OCI-LY1 (cell line): ENCODE results near the gene FGF11.
"Not testable (repeated sequence)": the region's sequence is repeated elsewhere in the genome, so short reads cannot be mapped to it uniquely, and the experiment has no call there.

Experiments
- CTCF ChIP-seq: fragments of 200-600 bp; sonication (generic), shearing (Covaris generic); IDR thresholded peaks from 2 replicates; pipeline ENCODE4 v1.5.1; 2017; ENCODE audit warnings: mild to moderate bottlenecking, antibody characterized with exemption, low read length, moderate library complexity, mixed read lengths
- EZH2 ChIP-seq: fragments of 200-600 bp; sonication (generic), shearing (Covaris generic); IDR thresholded peaks from 2 replicates; pipeline ENCODE4 v1.8.0; 2017; ENCODE audit warnings: borderline replicate concordance, mixed run types, mild to moderate bottlenecking, antibody characterized with exemption, low read length, moderate library complexity, mixed read lengths

GRCh38 chr17:7482742-7483088 is 43.4 kb downstream of the FGF11 start:
- not testable (repeated sequence) for TF ChIP-seq CTCF, EZH2
